Fibroblast of pulmonary artery (primary cell): ENCODE data around the gene TMEM144.
"Not testable (repeated sequence)": the region's sequence is repeated elsewhere in the genome, so short reads cannot be mapped to it uniquely, and the experiment has no call there.

ENCODE experiments used
- DNase-seq: peaks from one replicate; pipeline ENCODE4 v3.0.0-alpha.2; 2010; ENCODE audit warnings: low read depth
- H3K4me3 ChIP-seq: replicated peaks from 2 replicates; pipeline ENCODE4 v1.5.1; 2011; ENCODE audit warnings: low read depth, mild to moderate bottlenecking, control low read depth, low read length, moderate library complexity
- CTCF ChIP-seq: IDR thresholded peaks from 2 replicates; pipeline ENCODE4 v1.5.1; 2011; ENCODE audit warnings: mild to moderate bottlenecking, control low read depth, low read length, inconsistent platforms; ENCODE audit errors: missing control alignments

The TMEM144 gene

GRCh38 chr4:158254292-158254691 is 44.0 kb downstream of the TMEM144 start:
- H3K4me3 ChIP-seq, result no peak overlapping the region
- DNase-seq, result no peak
- no peak for TF ChIP-seq CTCF

- DNase-seq, result peak; percentile 75
- peak; percentile 83 for TF ChIP-seq CTCF
- H3K4me3 ChIP-seq, result no peak overlapping the region
Observed at GRCh38 chr4:158255727-158256324, 45.5 kb downstream of the TMEM144 start.

GRCh38 chr4:158259955-158260575 is 49.8 kb downstream of the TMEM144 start:
- TF ChIP-seq CTCF, result peak; percentile 32
- H3K4me3 ChIP-seq, result no peak overlapping the region
- DNase-seq, result peak; percentile 67

- no peak overlapping the region for H3K4me3 ChIP-seq
- no peak for DNase-seq
- TF ChIP-seq CTCF, result no peak
Observed at GRCh38 chr4:158261480-158261879, 51.2 kb downstream of the TMEM144 start.

GRCh38 chr4:158268553-158268952 is 58.3 kb downstream of the TMEM144 start:
- no peak overlapping the region for H3K4me3 ChIP-seq
- peak; percentile 17 for TF ChIP-seq CTCF
- no peak for DNase-seq

- DNase-seq, result no peak
- TF ChIP-seq CTCF, result no peak
- no peak overlapping the region for H3K4me3 ChIP-seq
Observed at GRCh38 chr4:158274636-158275035, 64.3 kb downstream of the TMEM144 start.

GRCh38 chr4:158277558-158277957 is 67.3 kb downstream of the TMEM144 start:
- no peak for TF ChIP-seq CTCF
- no peak for DNase-seq
- no peak overlapping the region for H3K4me3 ChIP-seq

- H3K4me3 ChIP-seq, DNase-seq: not testable (repeated sequence)
Observed at GRCh38 chr4:158279052-158279451, 68.8 kb downstream of the TMEM144 start.
